Measurements from ENCODE around the gene TRMT10A.
A peak's percentile ranks its signal among the peaks of the same experiment; 100 is the strongest.
"Not testable (repeated sequence)": the region's sequence is repeated elsewhere in the genome, so short reads cannot be mapped to it uniquely, and the experiment has no call there.

TRMT10A gene

GRCh38 chr4:99540277-99540939 is 23.4 kb downstream of the TRMT10A start:
- no peak for DNase-seq

GRCh38 chr4:99537674-99538073 is 26.2 kb downstream of the TRMT10A start:
- DNase-seq: no peak

GRCh38 chr4:99536848-99537247 is 27.0 kb downstream of the TRMT10A start:
- DNase-seq: no peak

- no peak for DNase-seq
Observed at GRCh38 chr4:99536271-99536670, 27.6 kb downstream of the TRMT10A start.

- DNase-seq: not testable (repeated sequence)
Observed at GRCh38 chr4:99534699-99535098, 29.1 kb downstream of the TRMT10A start.

GRCh38 chr4:99529956-99530355 is 33.9 kb downstream of the TRMT10A start:
- no peak for DNase-seq

- DNase-seq: no peak
Observed at GRCh38 chr4:99529228-99529627, 34.6 kb downstream of the TRMT10A start.

GRCh38 chr4:99518601-99519295 is 45.1 kb downstream of the TRMT10A start:
- DNase-seq: no peak

- no peak for DNase-seq
Observed at GRCh38 chr4:99510721-99511120, 53.1 kb downstream of the TRMT10A start, which contains the start of gene C4orf17. TSS of gene C4orf17 (plus strand) at chr4:99511021. CDS start at chr4:99513082, 2,061 bp downstream.

- DNase-seq: peak; percentile 89
Observed at GRCh38 chr4:99507762-99508161, 56.1 kb downstream of the TRMT10A start.

GRCh38 chr4:99507349-99507748 is 56.5 kb downstream of the TRMT10A start:
- peak; percentile 53 for DNase-seq

- DNase-seq: no peak
Observed at GRCh38 chr4:99506781-99507180, 57.1 kb downstream of the TRMT10A start.

- DNase-seq: no peak
Observed at GRCh38 chr4:99504804-99505502, 58.9 kb downstream of the TRMT10A start.
